SHP77 (cell line): Measurements from ENCODE around the gene IQCH.

ENCODE experiments used
- DNase-seq, 2 experiments: peaks; one replicate each; lab custom pipeline; 2025; lab: John Stamatoyannopoulos, UW

The IQCH gene

GRCh38 chr15:67524235-67524634 is 269.6 kb downstream of the IQCH start:
- DNase-seq = no peak

DNA sequence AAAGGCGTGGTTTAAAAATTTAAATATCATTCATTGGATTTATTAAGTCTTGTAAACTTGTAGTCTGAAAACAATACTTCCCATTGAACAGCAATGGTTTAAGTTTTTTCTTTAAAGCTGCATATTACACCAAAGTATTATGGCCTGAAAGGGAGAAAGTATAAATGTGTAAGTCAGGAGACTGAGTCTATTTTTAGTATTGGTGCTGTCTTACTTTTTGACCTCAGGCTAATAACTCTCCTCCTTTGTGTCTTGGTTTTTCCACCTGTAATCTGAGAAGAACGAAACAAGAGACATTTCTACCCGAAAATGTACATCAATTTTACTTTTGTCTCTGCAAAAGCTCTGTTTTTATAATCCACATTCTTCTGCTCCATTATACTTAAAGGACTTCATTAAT is 273.9 kb downstream of the IQCH start:
- DNase-seq = no peak

DNA sequence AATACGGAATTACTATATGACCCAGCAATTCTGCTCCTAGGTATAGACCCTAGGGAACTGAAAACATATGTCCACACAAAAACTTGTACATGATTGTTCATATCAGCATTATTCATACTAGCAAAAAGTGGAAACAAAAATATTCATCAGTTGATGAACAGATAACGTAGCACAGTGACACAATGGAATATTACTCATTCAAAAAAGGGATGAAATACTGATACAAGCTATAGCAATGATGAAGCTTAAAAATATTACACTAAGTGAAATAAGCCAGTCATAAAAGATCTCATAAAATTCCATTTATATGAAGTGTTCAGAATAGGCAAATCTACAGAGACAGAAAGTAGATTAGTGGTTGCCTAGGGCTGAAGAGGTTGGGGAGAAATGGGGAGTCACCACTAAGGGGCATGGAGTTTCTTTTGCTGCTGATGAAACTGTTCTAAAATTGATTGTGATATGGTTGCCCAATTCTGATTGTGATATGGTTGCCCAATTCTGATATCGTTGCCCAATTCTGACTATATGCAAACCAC is 276.9 kb downstream of the IQCH start:
- no peak for DNase-seq

DNA sequence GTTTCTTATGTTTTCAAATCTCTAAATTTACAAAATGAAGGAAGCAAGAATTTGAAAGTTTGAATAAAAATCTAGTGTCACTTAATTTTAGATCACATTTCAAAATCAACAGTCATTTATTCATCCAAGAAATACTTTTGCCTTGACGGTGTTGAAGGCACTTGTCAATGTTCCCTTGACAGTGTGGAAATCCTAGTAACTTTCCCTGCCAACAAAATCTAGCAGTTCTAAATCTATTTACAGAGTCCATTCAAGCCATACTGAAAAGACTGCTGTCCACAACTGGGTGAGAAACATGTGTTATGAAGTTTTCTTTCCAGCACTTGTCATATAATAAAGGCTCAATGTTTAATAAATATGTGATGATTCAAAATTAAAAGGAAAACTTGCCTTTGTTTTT is 279.3 kb downstream of the IQCH start:
- no peak for DNase-seq

GRCh38 chr15:67534360-67534759 is 279.8 kb downstream of the IQCH start:
- no peak for DNase-seq

- no peak for DNase-seq
Observed at GRCh38 chr15:67537771-67538170, 283.2 kb downstream of the IQCH start.

- peak; percentile 46 to 69 for DNase-seq
Observed at GRCh38 chr15:67542420-67543347, 288.1 kb downstream of the IQCH start, which contains the start of gene MAP2K5. Gene MAP2K5 (plus strand): TSS chr15:67542703. CDS start chr15:67543336, 633 bp downstream.

DNA sequence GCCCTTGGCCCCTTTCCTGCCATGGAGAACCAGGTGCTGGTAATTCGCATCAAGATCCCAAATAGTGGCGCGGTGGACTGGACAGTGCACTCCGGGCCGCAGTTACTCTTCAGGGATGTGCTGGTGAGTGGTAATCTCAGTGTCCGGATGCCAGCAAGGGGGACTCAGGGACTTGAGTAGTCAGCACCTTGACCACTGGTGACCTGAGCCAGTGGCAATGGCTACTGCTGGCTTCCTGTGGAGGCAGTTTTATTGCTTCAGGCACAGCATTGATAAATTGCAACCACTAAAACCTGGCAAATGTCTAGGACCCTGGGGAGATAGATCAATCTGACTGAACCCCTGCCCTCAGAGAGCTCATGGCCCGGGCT is 288.7 kb downstream of the IQCH start:
- DNase-seq = no peak

DNA sequence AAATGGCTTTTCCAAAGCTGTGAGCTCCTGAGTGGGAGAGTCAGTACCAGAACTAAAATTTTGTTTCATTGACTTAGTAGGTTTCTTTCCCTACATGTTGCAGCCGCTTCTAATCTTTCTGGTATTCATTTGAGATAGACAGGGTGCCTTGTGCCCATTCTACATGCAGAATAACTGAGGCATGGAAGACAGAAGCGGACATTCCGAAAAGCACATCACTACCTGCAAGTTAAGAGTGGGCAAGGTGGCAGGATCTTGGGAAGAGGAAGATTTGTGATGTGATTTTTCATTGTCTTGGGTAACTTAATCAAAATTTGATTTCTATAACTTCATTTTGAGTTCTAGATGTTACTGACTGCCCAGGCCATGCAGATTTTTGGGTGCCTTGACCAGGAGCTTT is 289.9 kb downstream of the IQCH start:
- no peak for DNase-seq

DNA sequence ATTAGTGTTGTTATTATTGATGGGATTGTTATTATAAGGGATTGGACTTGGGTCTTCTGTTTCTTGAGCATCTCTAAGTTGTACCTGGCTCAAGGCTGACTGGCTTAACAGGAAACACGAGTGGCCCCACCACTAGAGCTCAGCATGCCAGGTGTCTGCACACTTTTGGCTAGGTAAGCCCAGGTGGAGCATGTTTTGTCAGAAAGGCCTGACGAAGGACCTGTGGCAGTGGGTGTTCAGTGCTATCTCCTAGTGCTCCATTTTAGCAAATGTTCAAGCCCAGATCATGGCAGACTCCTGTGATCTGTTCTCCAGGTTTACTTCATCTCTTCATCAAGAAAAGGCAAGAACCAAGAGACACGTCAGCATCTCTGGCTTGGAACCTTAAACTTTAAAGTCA is 291.3 kb downstream of the IQCH start:
- no peak for DNase-seq

GRCh38 chr15:67547064-67547463 is 292.5 kb downstream of the IQCH start:
- DNase-seq = no peak

- DNase-seq = no peak
Observed at GRCh38 chr15:67547836-67548235, 293.2 kb downstream of the IQCH start.

- DNase-seq = no peak
Observed at GRCh38 chr15:67548236-67548852, 293.8 kb downstream of the IQCH start.

DNA sequence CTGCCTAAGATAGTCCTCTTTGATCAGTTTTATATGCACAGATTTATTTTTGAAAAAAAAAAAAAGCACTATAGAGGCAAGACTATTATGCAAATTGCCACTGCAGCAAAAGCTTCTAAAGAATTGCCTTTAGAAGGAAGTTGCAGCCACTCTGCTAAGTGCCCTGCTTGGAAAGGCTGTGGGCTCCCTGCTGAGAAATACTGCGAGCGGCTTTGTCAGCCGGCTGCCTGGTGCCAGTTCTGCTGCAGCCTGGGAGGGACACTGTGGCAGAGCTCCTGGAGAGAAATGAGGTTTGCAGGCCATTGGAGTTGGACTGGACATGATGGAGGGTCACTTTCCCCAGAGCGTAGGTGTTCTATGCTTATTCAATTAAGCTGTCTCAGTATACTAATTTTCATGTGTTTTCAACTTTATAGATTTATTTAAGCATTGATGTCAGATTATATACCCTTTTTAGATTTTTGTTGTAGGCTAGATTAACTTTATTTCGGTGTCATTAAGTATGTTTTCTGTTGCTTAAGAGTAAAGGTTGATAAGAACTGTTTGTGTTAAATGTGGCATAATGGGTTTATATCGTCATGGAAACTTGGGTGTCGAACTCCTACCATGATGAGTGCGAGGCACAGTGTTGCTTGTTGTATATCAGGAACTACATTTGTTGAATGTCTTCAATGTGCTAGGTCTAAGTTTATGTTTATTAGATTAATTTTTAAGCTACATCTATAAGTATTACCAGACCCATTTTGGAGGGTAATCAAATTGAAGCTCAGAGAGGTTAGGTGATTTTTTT is 294.5 kb downstream of the IQCH start:
- DNase-seq = no peak

DNA sequence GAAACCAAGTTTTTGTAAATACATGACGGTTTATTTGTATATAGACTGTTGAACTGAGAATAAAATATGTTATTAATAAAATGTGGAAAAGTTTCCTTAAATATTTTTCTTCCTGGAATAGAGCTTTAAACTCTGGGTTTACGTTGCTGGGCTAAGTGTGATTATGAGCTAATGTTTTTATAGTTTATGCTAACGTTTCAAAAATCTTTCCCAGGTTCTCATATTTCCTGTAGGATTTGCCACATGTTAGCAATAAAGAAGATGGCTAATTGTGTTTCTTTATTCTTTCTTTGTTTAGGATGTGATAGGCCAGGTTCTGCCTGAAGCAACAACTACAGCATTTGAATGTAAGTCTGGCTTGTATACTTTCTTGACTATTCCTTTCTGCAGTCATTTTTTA is 295.1 kb downstream of the IQCH start:
- DNase-seq = no peak

GRCh38 chr15:67550522-67550921 is 295.9 kb downstream of the IQCH start:
- no peak for DNase-seq

GRCh38 chr15:67551207-67551743 is 296.7 kb downstream of the IQCH start:
- DNase-seq = no peak
